Stimulated activated CD8-positive, alpha-beta memory T cell treated with anti-CD3 and anti-CD28 coated beads, Interleukin-4, amount 100 ng/mL, for 48 hours (primary cell): Measurements from ENCODE around the gene RANBP2.

Experiments
- DNase-seq: peaks from one replicate; pipeline ENCODE4 v3.0.0-alpha.2; 2020

RANBP2 gene

GRCh38 chr2:108786008-108786353 is 66.7 kb downstream of the RANBP2 start:
- no peak for DNase-seq

- peak; percentile 96 for DNase-seq
These were observed 67.3 kb downstream of the RANBP2 start, which contains the start of gene CCDC138 for GRCh38 chr2:108786354-108787215. TSS of gene CCDC138 (plus strand) at chr2:108786771. CDS start at chr2:108786823, 52 bp downstream.

- DNase-seq = no peak
These were observed 67.9 kb downstream of the RANBP2 start for GRCh38 chr2:108787216-108787541.

- DNase-seq = no peak
These were observed 83.9 kb downstream of the RANBP2 start for GRCh38 chr2:108803045-108803736.

GRCh38 chr2:108805032-108805431 is 85.8 kb downstream of the RANBP2 start:
- DNase-seq = no peak

- no peak for DNase-seq
These were observed 86.5 kb downstream of the RANBP2 start for GRCh38 chr2:108805782-108806181.

GRCh38 chr2:108806371-108807113 is 87.3 kb downstream of the RANBP2 start:
- no peak for DNase-seq

- DNase-seq = no peak
These were observed 90.7 kb downstream of the RANBP2 start for GRCh38 chr2:108809936-108810335.

- no peak for DNase-seq
These were observed 92.0 kb downstream of the RANBP2 start for GRCh38 chr2:108810993-108811957.

- no peak for DNase-seq
These were observed 94.5 kb downstream of the RANBP2 start for GRCh38 chr2:108813732-108814131.

- no peak for DNase-seq
These were observed 101.2 kb downstream of the RANBP2 start for GRCh38 chr2:108820482-108820881.

- DNase-seq = no peak
These were observed 104.0 kb downstream of the RANBP2 start for GRCh38 chr2:108823286-108823685.

- DNase-seq = no peak
These were observed 105.2 kb downstream of the RANBP2 start for GRCh38 chr2:108824316-108825070.

- no peak for DNase-seq
These were observed 106.0 kb downstream of the RANBP2 start for GRCh38 chr2:108825254-108825653.

GRCh38 chr2:108825736-108826135 is 106.5 kb downstream of the RANBP2 start:
- DNase-seq = no peak

GRCh38 chr2:108829578-108830310 is 110.5 kb downstream of the RANBP2 start:
- DNase-seq = no peak

- DNase-seq = no peak
These were observed 113.9 kb downstream of the RANBP2 start for GRCh38 chr2:108833219-108833618.

GRCh38 chr2:108834620-108835019 is 115.3 kb downstream of the RANBP2 start:
- no peak for DNase-seq

- DNase-seq = no peak
These were observed 115.8 kb downstream of the RANBP2 start for GRCh38 chr2:108835040-108835439.
